B cell (primary cell): ENCODE measurements around the gene PARP8.

ENCODE experiments used
- EZH2 ChIP-seq: IDR thresholded peaks from 2 replicates; pipeline ENCODE4 v1.6.1; 2012; ENCODE audit warnings: borderline replicate concordance, low read depth, mild to moderate bottlenecking, moderate library complexity, low read length; ENCODE audit not compliant: insufficient read depth, poor library complexity, severe bottlenecking
- TF ChIP-seq, protein P1 (sequence below): fragments of 200-600 bp; IDR thresholded peaks from one replicate; pipeline ENCODE4 v1.8.0; 2022; ENCODE audit warnings: antibody characterized with exemption, mild to moderate bottlenecking

DNA sequence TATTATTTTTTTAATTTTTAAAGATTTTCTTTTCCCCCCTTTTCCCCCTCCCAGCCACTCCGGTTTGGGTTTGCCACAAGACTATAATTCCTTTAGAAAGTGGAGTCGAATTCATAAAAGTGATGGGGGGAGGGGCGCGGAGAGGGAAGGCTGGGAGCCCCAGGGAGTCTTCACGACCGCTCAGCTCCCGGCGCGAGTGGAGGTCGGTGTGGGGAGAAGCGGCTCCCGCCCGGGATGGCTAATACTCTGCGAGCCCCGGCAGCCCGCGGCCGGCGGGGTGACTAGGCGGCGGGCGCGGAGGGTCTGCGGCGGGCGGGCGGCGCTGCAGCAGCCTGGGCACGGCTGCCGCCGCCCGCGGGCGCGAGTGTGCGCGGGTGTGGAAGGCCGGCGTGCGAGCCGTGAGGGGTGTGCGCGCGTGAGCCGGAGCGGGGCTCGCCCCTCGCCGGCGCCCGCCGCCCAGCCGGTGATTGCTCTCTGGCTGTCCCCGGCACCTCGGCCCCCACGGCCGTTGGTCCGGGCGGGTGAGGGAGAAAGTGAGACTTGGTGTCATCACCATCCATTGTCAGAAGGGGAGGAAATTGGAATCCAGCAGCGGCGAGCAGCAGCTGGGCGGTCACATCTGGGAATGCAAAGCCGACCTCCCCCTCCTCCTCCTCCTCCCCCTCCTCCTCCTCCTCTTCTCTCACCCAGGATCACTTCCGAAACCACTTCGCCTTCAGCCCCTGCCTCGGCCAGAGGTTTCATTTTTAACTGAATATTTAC lies at the start of gene PARP8:
- TF ChIP-seq, protein P1, sequence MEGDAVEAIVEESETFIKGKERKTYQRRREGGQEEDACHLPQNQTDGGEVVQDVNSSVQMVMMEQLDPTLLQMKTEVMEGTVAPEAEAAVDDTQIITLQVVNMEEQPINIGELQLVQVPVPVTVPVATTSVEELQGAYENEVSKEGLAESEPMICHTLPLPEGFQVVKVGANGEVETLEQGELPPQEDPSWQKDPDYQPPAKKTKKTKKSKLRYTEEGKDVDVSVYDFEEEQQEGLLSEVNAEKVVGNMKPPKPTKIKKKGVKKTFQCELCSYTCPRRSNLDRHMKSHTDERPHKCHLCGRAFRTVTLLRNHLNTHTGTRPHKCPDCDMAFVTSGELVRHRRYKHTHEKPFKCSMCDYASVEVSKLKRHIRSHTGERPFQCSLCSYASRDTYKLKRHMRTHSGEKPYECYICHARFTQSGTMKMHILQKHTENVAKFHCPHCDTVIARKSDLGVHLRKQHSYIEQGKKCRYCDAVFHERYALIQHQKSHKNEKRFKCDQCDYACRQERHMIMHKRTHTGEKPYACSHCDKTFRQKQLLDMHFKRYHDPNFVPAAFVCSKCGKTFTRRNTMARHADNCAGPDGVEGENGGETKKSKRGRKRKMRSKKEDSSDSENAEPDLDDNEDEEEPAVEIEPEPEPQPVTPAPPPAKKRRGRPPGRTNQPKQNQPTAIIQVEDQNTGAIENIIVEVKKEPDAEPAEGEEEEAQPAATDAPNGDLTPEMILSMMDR, result no peak
- TF ChIP-seq EZH2, result no peak
